ENCODE measurements around the gene PTPRG.

The PTPRG gene

GRCh38 chr3:62259924-62260323 lies 698.6 kb downstream of the PTPRG start:
- no peak for DNase-seq

GRCh38 chr3:62260655-62261054 lies 699.3 kb downstream of the PTPRG start:
- DNase-seq = no peak

GRCh38 chr3:62261121-62261520 lies 699.8 kb downstream of the PTPRG start:
- no peak for DNase-seq

- no peak for DNase-seq
Observed at GRCh38 chr3:62261736-62262135, 700.4 kb downstream of the PTPRG start.

GRCh38 chr3:62265528-62265927 lies 704.2 kb downstream of the PTPRG start:
- no peak for DNase-seq

GRCh38 chr3:62266668-62267283 lies 705.4 kb downstream of the PTPRG start:
- DNase-seq = no peak

- no peak for DNase-seq
Observed at GRCh38 chr3:62276658-62277180, 715.3 kb downstream of the PTPRG start.

- DNase-seq = no peak
Observed at GRCh38 chr3:62277450-62277849, 716.1 kb downstream of the PTPRG start.

GRCh38 chr3:62277986-62278385 lies 716.6 kb downstream of the PTPRG start:
- DNase-seq = no peak

GRCh38 chr3:62281726-62282125 lies 720.4 kb downstream of the PTPRG start:
- no peak for DNase-seq

- DNase-seq = no peak
Observed at GRCh38 chr3:62284442-62284841, 723.1 kb downstream of the PTPRG start.

GRCh38 chr3:62287392-62287927 lies 726.1 kb downstream of the PTPRG start:
- no peak for DNase-seq

- DNase-seq = no peak
Observed at GRCh38 chr3:62289922-62290321, 728.6 kb downstream of the PTPRG start.

GRCh38 chr3:62293051-62293780 lies 731.8 kb downstream of the PTPRG start:
- no peak for DNase-seq

GRCh38 chr3:62295571-62295970 lies 734.2 kb downstream of the PTPRG start:
- no peak for DNase-seq

- DNase-seq = no peak
Observed at GRCh38 chr3:62300617-62301016, 739.2 kb downstream of the PTPRG start.

- DNase-seq = peak; percentile 6
Observed at GRCh38 chr3:62312201-62312600, 750.8 kb downstream of the PTPRG start.

GRCh38 chr3:62316525-62316924 lies 755.2 kb downstream of the PTPRG start:
- DNase-seq = no peak

- no peak for DNase-seq
Observed at GRCh38 chr3:62318365-62318751, 757.0 kb downstream of the PTPRG start.

GRCh38 chr3:62318752-62319569 lies 757.6 kb downstream of the PTPRG start:
- peak; percentile 44 for DNase-seq

- DNase-seq = no peak
Observed at GRCh38 chr3:62319570-62320243, 758.3 kb downstream of the PTPRG start.

GRCh38 chr3:62323241-62323640 lies 761.9 kb downstream of the PTPRG start:
- no peak for DNase-seq

GRCh38 chr3:62325896-62326295 lies 764.5 kb downstream of the PTPRG start:
- DNase-seq = no peak
